ENCODE measurements around the gene ASB8.
A peak's percentile ranks its signal among the peaks of the same experiment; 100 is the strongest.
"Not testable (repeated sequence)": the region's sequence is repeated elsewhere in the genome, so short reads cannot be mapped to it uniquely, and the experiment has no call there.

The ASB8 gene

GRCh38 chr12:48125985-48126384 lies 31.3 kb downstream of the ASB8 start:
- Histone ChIP-seq H3K27ac (no peak overlapping the region), H3K4me3 (no peak overlapping the region)
- TF ChIP-seq CTCF (IDR thresholded peaks at IDR 0.05): no peak
- no peak for DNase-seq (ENCODE audit: low spot score)

DNA sequence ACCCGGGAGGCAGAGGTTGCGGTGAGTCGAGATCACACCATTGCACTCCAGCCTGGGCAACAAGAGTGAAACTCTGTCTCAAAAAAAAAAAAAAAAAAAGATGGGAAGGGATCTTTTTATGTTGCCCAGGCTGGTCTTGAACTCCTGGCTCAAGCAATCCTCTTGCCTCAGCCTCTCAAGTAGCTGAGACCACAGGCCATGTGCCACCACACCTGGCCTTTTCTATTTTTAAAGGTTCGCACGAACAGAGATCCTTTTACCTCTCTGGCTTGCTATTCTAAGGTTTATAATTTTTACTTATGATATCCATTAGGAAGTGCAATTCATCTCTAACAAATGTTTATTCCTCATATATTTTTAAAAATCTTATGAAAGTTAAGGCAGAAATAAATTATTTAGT lies 31.8 kb downstream of the ASB8 start:
- not testable (repeated sequence) for H3K27ac ChIP-seq; DNase-seq (ENCODE audit: low spot score); H3K4me3 ChIP-seq

DNA sequence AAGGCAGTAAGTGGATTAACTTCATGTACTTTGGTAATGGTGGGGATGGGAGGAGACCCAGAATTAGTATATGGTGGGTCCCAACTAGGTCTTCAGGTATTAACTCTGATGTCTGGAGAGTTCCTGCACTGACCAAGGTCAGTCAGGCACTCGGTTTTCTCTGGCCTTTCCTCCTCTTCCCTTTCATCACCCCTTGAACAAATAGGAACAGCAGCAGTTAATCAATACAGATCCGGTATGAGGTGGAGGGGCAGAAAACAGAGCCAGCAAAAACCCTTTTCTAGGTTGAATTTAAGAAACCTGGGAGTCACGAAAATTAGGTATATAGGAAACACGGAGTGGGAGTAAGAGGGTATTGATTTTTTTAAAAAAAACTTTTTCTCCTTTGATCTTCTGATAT lies 34.1 kb downstream of the ASB8 start:
- DNase-seq (ENCODE audit: low spot score): no peak
- Histone ChIP-seq H3K27ac (no peak overlapping the region), H3K4me3 (no peak overlapping the region)
- TF ChIP-seq CTCF (IDR thresholded peaks at IDR 0.05): no peak

- no peak for DNase-seq (ENCODE audit: low spot score)
- Histone ChIP-seq H3K27ac (no peak overlapping the region), H3K4me3 (no peak overlapping the region)
Observed at GRCh38 chr12:48122065-48122834, 35.1 kb downstream of the ASB8 start.

DNA sequence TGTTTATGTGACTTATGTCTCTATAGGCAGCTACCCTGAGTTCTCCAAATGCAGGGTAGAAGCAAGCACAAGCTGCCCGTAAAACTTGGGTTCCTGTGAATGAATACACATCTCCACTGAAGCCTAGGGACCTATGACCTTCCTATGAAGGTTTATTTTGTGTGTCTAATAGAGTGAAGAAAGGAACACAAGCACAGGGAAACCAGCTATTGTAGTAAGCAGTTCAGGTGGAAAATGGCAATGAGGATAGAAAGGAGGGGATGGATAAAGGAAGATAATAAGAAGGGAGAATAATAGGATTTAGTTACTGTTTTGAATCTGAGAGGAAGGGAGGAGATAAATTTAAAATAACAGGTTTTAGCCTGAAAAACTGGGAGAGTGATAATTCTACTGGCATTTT lies 35.8 kb downstream of the ASB8 start:
- Histone ChIP-seq H3K27ac (no peak overlapping the region), H3K4me3 (no peak overlapping the region)
- TF ChIP-seq CTCF (IDR thresholded peaks at IDR 0.05): no peak
- no peak for DNase-seq (ENCODE audit: low spot score)

More at GRCh38 chr12:48122065-48122834, 35.1 kb downstream of the ASB8 start:
- no peak for TF ChIP-seq CTCF (IDR thresholded peaks at IDR 0.05)

- peak overlapping the region; percentile 73 to 76 for H3K27ac ChIP-seq
- peak overlapping the region; percentile 91 for H3K4me3 ChIP-seq
- DNase-seq (ENCODE audit: low spot score): no peak
Observed at GRCh38 chr12:48119834-48120195, 37.5 kb downstream of the ASB8 start.

GRCh38 chr12:48119078-48119833 lies 38.1 kb downstream of the ASB8 start, which contains the start of gene PFKM:
Gene PFKM (plus strand): TSS chr12:48119364. CDS start chr12:48122775, 3,411 bp downstream.
- H3K4me3 ChIP-seq: peak within 1 kb of the TSS; percentile 91
- TF ChIP-seq CTCF (IDR thresholded peaks at IDR 0.05): no peak
- DNase-seq (ENCODE audit: low spot score): peak; percentile 89
- H3K27ac ChIP-seq: peak within 1 kb of the TSS; percentile 73 to 76

More at GRCh38 chr12:48119834-48120195, 37.5 kb downstream of the ASB8 start:
- TF ChIP-seq CTCF (IDR thresholded peaks at IDR 0.05): no peak

All from coronary artery (tissue), 2 donors.